ENCODE results near the gene CPLX1.
A peak's percentile ranks its signal among the peaks of the same experiment; 100 is the strongest.
"Not testable (repeated sequence)": the region's sequence is repeated elsewhere in the genome, so short reads cannot be mapped to it uniquely, and the experiment has no call there.

Gene CPLX1

DNA sequence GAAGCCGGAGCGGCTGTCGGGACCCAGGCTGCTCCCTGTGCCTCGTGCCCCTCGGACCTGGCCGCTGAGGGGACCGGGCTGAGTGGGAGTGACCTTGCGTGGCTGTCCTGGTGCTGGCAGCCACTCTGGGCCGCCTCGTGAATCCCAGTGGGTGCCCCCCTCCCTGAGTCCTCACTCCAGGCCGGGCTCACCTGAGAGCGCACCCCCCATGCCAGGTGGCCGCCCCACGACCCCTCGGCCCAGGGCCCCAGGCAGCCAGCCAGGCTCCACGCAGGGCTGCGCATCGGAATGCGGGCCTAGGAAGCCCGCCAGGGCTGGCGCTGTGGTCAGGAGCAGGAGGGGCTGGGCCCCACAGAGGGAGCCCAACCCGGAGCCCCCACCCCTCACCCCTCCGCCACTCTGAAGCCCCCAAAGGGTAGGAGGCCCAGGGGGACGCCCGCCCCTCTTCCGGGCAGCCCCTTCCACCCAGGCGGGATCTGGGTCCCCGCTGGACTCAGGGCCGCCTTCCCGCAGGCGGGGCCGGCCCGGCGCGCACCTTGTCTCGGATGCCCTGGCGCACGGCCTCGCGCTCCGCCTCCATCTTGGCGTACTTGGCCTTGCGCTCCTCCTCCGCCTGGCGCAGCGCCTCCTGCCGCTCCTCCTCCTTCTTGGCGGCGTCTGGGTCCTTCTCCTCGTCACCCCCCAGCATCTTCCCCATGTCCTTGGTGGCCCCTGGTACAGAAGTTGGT, 33.9 kb downstream of the CPLX1 start:
- peak; percentile 26 for DNase-seq (ENCODE audit: low read depth)

DNA sequence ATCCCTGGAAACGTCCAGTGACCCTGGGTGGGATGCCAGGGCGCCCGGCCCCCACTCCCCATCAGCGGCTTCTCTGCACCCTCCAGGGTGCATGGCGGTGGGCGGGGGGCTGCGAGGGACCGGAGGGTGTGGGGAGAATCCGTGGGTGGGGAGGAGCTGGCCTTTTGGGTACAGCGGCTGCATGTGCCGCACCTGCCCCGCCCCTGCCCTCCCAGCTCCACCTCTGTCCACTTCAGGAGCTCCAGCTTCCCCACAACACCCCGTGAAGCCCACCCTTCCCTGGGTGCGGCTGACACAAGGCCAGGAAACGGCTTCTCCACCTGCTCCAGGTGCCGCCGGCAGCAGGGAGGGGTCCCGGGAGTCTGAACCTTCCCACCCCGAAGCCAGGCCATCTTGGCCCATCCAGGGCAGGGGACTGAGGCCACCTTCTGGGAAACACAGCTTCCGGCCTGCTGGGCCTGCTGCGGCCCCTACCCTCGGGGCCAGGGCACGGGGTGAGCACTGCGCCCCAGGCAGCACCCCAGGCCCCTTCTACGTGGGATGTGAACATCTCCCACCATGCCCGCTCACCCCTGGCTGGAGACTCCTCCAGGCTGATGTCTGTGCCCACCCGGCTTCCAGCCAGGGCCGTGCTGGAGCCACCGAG, 34.6 kb downstream of the CPLX1 start:
- DNase-seq (ENCODE audit: low read depth): no peak

DNA sequence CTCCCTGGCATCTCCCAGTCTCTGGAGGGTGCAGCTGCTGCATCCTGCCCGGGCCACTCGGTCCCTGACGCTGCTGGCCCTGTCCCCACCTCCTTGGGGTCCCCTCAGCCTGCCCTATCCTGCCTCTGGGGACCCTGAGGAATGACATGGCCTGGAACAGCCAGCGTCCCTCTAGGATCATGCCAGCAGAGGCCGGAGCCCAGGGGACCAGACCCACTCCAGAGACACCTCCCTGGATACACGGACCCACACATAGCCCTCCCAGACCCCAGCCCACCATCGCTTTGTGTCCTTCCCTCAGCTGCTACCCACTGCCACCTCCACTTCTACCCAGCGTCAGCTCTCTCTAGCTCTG, 35.5 kb downstream of the CPLX1 start:
- DNase-seq (ENCODE audit: low read depth): no peak

DNA sequence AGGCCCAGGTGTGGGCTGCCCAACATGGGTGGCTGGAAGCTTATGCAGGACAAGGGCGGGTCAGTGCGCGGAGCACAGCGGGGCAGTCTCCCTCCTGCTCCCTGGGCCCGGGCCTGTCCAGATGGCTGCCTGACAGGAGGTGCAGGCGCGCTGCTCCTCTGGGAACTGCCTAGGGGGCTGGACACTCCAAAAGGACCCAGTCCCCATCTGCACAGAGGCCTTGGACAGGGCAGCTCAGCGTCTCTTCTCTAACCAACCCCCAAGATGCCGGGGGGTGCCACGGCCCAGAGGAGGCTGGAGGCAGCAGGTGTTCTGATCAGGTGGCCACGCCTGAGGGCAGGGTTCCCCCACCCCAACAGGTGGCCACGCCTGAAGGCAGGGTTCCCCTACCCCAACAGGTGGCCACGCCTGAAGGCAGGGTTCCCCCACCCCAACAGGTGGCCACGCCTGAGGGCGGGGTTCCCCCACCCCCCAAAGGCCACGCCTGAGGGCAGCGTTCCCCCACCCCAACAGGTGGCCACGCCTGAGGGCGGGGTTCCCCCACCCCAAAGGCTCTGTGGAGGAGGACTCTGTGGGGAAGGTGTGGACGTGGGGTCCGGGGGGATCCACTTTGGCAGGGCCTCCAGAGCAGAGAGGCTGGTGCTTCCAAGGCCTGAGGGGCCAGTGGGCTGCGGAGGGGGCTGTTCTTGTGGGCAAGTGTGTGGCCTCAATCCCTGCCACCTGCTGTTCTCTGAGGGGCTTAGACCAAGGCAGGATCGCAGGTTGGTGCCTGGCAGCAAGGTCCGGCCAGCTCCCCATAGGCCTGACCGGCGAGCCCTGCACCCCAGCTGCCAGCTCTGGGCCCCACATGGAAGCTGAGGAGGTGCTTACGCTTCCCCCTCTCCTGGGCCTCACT, 36.1 kb downstream of the CPLX1 start:
- no peak for DNase-seq (ENCODE audit: low read depth)

DNA sequence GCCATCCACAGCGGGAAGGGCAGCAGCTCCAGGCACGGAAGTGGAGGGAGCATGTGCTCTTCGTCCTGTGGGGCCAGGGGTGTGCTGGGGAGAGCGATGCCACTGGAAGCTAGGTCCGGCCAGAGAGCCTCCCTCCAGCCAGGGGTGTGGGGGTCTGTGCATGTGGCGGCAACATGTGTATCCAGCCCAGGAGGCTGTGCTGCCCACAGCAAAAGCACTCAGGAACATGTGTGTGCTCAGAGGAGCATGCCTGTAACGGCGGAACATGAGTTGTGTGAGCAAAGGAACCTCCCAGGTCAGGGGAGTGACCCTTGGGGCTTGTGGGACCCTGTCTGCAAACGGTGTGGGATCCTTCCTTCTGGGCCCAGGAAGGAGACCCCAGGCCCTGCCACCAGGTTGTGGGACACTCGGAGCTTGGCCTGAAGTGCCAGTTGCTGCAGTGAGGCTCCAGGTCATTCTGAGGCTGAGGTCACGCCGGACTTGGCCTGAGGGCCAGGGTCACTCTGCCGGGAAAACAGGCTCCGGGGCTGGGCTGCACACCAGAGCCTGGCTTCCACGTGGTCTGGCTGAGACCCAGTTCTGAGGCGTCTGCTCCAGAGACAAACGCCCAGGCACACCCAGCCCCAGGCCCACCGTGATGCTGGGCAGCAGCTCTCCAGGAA, 37.2 kb downstream of the CPLX1 start:
- DNase-seq (ENCODE audit: low read depth): no peak

DNA sequence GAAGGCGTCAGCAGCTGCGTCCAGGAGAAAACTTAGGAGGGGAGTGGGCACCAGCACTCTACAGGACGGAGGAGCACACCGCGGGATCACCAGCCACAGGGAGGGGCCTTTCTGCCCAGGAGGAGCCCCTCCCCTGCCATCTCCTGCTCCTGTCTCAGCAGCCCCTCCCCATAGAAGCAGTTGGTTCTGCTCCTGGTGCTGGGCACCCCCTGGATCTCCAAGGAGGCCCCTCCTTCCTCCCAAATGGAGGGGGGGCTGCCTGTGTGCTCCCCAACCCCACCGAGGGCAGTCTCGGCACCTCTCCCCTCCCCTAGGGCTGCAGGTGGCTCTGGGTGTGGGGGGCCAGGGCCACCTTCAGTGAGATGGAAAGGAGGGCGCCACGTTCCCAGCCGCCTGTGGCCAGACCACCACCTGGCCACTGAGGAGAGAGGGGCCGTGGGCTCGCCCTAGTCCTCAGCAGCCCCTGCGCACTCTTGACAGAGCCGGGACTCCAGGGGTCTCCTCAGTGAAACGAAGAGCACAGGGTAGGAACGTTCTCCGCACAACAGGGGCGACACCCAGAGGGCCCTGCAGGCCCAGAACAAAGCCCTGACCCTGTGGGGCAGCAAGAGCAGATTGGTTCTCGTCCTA, 37.8 kb downstream of the CPLX1 start:
- no peak for DNase-seq (ENCODE audit: low read depth)

DNA sequence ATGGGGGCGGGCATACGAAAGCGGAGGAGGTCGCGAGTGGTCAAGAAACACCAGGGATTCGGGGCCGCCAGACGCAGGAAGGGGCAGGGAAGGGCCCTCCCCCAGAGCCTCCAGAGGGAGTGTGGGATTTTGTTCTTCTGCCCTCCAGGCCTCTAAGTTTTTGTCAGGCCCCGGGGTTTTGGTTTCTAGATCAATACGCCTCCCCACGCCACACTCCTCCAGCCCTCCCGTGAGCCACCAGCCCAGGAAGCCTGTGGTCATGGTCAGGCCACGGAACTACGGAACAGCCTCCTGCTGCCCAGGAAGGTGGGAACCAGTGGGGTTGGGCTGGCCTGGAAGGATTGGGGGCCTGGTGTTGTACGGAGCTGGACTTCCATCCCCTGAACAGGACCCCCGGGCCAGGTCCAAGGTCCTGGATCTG, 38.4 kb downstream of the CPLX1 start:
- DNase-seq (ENCODE audit: low read depth): no peak

DNA sequence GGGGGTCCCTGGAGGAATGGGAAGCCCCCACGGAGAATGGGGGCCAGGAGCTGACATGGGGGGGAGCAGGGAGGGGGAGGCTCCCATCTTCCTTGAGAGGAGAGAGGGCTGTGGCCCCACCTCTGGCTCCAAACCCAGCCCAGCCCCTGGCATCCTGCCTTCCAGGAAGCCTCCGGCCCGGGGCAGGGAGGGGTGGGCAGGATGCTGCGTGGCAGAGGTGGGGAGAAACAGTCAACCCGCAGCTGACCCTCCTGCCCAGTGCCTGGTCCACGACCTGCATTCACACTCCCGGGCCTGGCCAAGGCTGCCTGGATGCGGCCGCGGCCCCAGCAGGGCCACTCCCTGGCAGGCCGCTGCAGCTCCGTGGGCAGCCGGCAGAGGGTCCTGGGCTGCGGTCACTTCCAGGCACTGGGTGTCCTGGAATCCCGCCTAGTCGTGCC, 39.0 kb downstream of the CPLX1 start:
- no peak for DNase-seq (ENCODE audit: low read depth)

DNA sequence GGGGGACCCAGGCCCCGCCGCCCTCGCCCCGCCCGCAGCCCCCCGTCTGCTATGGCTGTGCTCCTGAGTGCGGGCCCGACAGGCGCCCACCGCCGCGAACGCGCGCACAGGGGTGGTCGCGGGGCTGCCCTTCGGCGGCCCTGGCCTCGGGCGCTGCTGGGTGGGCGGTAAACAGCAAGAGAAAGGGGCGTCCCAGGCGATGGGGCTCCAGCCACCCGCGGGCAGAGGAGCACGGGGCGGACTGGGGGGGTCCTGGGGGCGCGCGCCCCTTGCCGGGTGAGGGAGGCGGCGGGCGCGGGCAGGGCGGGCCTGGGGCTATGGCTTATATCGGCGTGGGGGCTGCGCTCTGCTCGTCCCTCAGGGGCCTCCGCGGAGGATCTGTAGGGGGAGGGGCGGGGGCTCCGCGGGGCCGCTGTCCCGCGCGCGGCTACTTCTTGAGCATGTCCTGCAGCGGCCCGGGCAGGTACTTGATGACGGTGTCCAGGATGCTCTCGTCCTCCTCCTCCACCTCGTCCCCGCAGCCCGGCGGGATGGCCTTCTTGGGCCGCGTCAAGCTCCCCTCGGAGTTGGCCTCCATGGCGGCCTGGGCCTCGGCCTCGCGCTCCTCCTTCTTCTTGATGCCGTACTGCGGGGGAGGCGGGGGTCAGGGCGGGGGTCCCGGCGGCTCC, 39.7 kb downstream of the CPLX1 start:
- no peak for DNase-seq (ENCODE audit: low read depth)

DNA sequence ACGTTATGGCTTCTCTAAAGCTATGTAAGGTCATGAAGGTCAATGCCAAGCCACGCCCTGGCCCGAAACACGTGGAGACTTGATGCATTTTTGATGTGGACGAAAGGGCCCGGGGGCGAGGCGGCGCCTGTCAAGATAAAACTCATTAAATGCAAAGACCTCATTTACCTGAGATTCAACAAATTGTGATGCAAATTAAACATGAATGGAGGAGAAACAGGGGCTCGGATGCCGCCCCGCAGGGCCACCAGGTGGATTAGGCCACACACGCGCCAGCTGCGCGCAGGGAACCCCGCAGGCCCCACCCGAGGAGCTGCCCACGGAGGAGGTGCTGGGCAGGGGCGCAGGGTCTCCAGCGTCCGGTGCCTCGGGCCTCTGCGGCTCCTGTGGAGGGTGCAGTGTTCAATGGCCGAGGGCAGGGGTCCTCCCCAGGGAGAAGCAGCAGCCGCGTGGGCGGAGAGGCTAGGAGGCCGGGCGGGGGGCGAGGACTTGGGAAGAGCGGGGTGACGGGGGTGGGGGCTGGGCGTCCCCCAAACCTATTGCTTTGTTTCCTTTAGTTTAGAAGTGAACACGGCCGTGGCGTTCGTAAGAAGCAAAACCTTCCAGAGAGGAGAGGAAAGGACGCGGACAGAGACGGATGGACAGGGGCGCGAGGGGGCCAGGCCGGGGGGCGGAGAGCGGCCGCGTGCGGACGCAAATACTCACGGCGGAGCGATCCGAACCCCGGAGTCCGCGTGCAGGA, 40.4 kb downstream of the CPLX1 start:
- no peak for DNase-seq (ENCODE audit: low read depth)

DNA sequence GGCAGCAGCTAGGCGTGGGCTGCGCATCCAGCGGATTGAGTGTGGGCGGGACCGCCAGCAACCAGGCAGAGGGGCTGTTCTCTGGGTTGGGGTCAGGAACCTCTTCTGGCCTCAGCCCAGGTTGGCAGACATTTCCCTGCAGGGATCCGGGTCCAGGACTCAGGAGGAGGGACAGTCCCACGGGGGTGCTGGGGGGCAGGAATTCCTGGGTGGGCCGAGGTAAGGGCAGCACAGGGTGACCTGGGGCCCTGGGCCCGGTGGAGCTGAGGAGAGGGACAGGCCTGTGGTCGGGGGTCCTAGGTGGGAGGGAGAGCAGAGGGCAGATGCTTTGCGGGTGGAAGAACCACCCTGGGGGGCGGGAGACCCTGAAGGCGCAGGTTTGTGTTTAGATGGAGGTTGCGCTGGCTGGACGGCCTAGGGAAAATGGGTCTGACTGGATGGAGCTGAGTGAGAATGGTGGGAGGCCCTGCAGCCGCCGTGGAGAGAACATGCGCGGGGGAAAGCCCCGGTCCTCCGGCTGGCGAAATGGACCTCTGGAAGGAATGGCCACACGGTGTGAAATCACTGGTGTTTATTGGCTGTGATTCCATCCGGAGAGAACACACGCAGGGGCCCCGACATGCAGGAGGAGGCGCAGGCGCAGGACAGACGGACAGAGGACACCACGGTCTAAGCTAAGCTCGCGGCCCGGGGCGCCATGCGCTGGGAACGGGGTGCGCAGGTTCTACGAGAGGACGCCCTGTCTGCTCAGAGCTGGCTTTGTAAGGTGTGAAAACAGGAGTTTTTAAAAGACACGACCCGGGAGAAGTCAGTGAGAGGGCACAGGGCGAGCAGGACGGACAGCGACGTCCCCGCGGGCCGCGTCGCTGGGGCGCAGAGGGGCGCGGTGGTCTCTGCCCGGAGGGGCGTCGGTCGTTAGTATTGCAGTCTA, 41.3 kb downstream of the CPLX1 start:
- DNase-seq (ENCODE audit: low read depth): no peak

DNA sequence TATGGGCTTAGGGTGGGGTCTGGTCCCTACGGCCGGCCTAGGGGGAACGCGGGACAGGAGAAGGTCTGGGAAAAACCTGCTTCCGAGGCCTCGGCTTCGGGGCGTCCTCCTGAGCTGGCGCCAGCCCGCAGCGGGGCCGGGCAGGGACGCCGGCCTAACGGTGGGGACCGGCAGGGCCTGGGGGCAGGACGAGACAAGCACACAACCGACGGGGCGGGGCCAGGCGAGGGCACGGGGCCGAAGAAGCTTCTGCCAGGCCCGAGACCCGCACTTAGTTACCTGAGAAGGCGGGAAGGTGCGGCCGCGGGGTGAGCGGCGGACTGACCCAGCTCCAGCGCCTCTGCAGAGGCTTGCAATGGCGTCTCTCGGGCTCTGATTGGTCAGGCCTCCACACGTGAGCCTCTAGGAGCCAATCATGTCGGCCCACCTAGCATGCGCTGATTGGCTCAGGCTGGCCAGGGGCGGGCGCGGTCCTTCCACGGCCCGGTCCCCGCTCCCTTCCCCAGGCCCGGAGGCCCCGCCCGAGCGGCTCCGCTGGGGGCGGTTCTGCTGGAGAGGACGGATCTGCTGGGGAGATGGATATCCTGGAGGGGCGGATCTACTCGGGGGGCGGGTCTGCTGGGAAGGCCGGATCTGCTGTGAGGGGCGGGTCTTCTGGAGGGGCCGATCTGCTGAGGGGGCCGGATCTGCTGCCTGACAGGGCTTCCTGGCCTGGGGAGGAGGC, 44.3 kb downstream of the CPLX1 start:
- peak; percentile 98 for DNase-seq (ENCODE audit: low read depth)

DNA sequence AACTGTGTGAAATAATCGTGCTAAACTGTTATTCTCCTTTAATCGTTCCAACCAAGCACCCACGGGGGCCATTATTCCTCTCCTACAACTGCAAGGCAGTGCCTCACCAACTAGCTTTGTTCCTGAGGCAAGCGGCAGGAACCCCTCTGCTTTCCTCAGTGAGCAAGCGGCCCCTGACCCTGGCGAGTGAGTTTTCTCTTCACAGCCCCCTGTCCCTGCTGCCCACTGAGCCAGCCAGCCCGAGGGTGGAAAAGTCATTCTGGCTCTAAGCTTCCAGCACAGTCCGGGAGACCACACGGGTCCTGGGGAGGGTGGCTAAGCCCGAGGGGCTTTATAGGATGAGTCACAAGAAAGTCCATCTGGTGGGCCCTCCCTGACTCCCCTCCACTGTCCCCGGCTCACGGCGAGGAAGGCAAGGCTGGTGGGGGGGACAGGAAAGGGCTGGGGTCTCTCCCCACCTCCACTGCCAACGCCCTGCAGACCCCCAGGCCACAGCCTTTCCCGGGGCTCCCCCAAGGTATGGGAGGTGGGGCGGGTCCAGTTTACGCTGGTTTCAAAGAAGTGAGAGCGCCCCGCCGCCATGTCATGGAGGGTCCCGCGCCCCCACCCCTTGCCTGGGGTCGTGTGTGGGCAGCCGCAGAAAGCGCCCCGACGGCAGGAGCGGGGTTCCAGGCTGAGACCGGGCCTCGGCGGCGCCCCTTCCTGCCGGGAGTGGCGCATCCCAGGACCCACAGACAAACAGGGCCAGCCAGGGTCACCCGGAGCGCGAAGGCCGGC, 45.0 kb downstream of the CPLX1 start:
- no peak for DNase-seq (ENCODE audit: low read depth)

DNA sequence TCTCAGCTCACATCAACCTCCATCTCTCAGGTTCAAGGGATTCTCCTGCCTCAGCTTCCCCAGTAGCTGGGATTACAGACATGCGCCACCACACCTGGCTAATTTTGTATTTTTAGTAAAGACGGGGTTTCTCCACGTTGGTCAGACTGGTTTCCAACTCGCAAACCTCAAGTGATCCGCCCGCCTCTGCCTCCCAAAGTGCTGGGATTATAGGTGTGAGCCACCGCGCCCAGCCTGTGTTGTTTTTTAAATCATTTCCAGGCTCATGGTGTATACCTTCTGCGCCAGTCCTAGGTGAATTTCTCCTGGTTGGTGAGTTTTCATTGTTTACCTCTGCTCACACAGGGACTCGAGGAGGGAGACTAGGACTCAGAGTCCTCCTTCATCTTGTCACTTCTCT, 45.7 kb downstream of the CPLX1 start:
- DNase-seq (ENCODE audit: low read depth): not testable (repeated sequence)

DNA sequence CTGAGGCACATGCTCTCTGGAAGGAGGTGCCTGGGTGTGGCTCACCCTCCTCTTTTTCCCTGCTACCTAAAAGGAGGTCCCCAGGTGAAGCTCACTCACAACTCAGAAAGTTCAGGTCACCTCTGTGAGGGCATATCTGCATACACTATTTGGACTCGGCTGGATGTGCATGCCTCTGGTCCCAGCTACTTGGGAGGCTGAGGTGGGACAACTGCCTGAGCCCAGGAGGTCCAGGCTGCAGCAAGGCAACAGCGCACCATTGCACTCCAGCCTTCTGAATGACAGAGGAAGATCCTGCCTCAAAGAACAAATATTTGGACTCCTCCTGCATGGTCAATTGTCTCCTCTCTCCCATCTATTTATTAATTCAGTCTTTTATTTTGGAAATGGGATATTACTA, 46.4 kb downstream of the CPLX1 start:
- DNase-seq (ENCODE audit: low read depth): no peak

DNA sequence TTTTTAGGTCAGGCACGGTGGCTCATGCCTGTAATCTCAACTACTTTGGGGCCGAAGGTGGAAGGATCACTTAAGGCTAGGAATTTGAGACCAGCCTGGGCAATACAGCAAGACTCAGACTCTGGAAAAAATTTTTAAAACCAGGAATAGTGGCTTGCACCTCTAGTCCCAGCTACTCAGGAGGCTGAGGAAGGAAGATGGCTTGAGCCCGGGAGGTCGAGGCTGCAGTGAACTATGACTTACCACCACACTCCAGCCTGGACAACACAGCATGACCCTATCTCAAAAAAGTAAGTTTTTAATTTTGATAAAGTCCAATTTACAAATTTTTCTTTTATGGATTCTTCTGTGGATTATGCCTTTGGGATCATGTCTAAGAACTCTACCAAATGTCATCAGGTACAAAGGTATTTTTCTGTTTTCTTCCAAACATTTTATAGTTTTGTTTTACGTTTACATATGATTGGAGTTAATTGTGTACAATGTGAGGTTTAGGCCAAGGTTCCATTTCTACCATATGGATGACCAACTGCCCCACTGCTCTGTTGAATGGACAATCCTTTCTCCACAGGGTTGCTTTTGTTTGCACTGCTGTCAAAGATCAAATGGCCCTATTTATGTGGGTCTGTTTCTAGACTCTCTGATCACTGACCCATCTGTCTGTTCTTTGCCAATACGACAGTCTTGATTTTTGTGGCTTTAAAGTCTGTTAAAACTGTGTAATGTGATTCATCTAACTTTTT, 48.2 kb downstream of the CPLX1 start:
- no peak for DNase-seq (ENCODE audit: low read depth)

DNA sequence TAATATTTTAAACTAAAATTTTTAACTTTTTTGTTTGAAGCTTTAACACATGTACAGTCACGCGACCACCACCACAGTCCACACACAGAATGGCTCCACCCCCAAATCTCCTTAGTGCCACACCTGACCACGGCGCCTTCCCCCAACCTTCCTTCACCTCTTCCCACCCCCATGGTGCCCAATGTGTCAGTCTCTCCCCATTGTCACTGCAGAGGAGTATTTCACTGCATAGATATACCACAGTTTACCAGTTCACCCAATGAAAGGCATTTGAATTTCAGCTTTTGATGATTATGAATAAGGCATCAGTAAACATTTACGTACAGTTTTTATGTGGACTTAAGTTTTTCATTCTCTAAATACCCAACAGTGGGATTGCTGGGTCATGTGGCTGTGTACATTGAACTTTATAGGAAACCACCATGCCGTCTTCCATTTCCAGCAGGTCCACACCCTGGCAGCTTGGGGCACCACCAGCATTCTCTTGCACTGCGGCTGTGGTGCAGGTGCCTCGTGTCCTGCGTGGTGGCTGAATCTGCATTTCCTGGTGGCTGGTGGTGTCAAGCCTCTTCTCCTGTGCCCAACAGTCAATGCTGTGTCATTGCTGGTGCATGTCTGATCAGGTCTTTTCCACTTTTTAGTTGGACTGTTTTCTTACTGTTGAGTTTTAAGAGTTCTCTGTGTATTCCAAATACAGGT, 49.0 kb downstream of the CPLX1 start:
- no peak for DNase-seq (ENCODE audit: low read depth)
